H9 (cell line): Measurements from ENCODE around the gene MED13L. TPM values are rescaled to one million over a fixed set of nuclear protein-coding genes. Genes with fewer than 3 reads are reported as not detected.

Experiments used
- DNase-seq: peaks from one replicate; pipeline ENCODE4 v3.0.0-alpha.2; 2017
- H2AFZ ChIP-seq: one replicate; pipeline ENCODE4 v1.6.1; 2013; ENCODE audit warnings: mild to moderate bottlenecking, low read length, control low read depth, moderate library complexity
- H2AK5ac ChIP-seq: 2 replicates; pipeline ENCODE4 v1.6.1; 2013; ENCODE audit warnings: low read length, control low read depth, mixed read lengths; ENCODE audit not compliant: insufficient read length
- H2BK120ac ChIP-seq: one replicate; pipeline ENCODE4 v1.6.1; 2013; ENCODE audit warnings: low read depth, mild to moderate bottlenecking, low read length, control low read depth, inconsistent platforms; ENCODE audit not compliant: poor library complexity, severe bottlenecking
- H2BK12ac ChIP-seq: 2 replicates; pipeline ENCODE4 v1.6.1; 2013; ENCODE audit warnings: low read length, control low read depth, mixed read lengths, low read depth; ENCODE audit not compliant: insufficient read length
- H2BK15ac ChIP-seq: 2 replicates; pipeline ENCODE4 v1.6.1; 2013; ENCODE audit warnings: low read depth, low read length, control low read depth
- H2BK20ac ChIP-seq: one replicate; pipeline ENCODE4 v1.6.1; 2013; ENCODE audit warnings: low read depth, mild to moderate bottlenecking, low read length, control low read depth, inconsistent platforms; ENCODE audit not compliant: poor library complexity, severe bottlenecking
- H2BK5ac ChIP-seq: 2 replicates; pipeline ENCODE4 v1.6.1; 2013; ENCODE audit warnings: low read length, control low read depth, mixed read lengths; ENCODE audit not compliant: insufficient read length
- H3K14ac ChIP-seq: 2 replicates; pipeline ENCODE4 v1.6.1; 2013; ENCODE audit warnings: low read length, control low read depth; ENCODE audit not compliant: insufficient read depth
- H3K18ac ChIP-seq: 2 replicates; pipeline ENCODE4 v1.6.1; 2013; ENCODE audit warnings: low read depth, mild to moderate bottlenecking, mixed read lengths, low read length, control low read depth; ENCODE audit not compliant: insufficient read length
- H3K23ac ChIP-seq: 2 replicates; pipeline ENCODE4 v1.6.1; 2013; ENCODE audit warnings: low read length, control low read depth, mixed read lengths, low read depth; ENCODE audit not compliant: insufficient read length
- H3K23me2 ChIP-seq: 2 replicates; pipeline ENCODE4 v1.6.1; 2013; ENCODE audit warnings: low read depth, mild to moderate bottlenecking, mixed read lengths, low read length, control low read depth; ENCODE audit not compliant: insufficient read length, poor library complexity, severe bottlenecking
- H3K27ac ChIP-seq: 2 replicates; pipeline ENCODE4 v1.5.1; 2013; ENCODE audit warnings: low read length, control low read depth, mixed read lengths, low read depth; ENCODE audit not compliant: insufficient read length
- H3K27me3 ChIP-seq: 2 replicates; pipeline ENCODE4 v1.6.1; 2013; ENCODE audit warnings: low read length, control low read depth, inconsistent platforms; ENCODE audit not compliant: insufficient read depth
- H3K4ac ChIP-seq: 2 replicates; pipeline ENCODE4 v1.6.1; 2013; ENCODE audit warnings: low read depth, mild to moderate bottlenecking, control low read depth, inconsistent platforms, low read length, moderate library complexity
- H3K4me1 ChIP-seq: 2 replicates; pipeline ENCODE4 v1.6.1; 2013; ENCODE audit warnings: low read length, control low read depth, inconsistent platforms; ENCODE audit not compliant: insufficient read depth
- H3K4me2 ChIP-seq: 2 replicates; pipeline ENCODE4 v1.6.1; 2013; ENCODE audit warnings: low read length, control low read depth, mixed read lengths; ENCODE audit not compliant: insufficient read length, insufficient read depth
- H3K56ac ChIP-seq: 2 replicates; pipeline ENCODE4 v1.6.1; 2013; ENCODE audit warnings: low read depth, mild to moderate bottlenecking, mixed read lengths, low read length, control low read depth; ENCODE audit not compliant: insufficient read length
- H3K79me1 ChIP-seq: 2 replicates; pipeline ENCODE4 v1.6.1; 2013; ENCODE audit warnings: low read depth, mild to moderate bottlenecking, moderate library complexity, low read length, control low read depth, inconsistent platforms; ENCODE audit not compliant: insufficient read depth, poor library complexity, severe bottlenecking
- H3K79me2 ChIP-seq: 2 replicates; pipeline ENCODE4 v1.6.1; 2013; ENCODE audit warnings: low read length, control low read depth, inconsistent platforms; ENCODE audit not compliant: insufficient read depth
- H3K9ac ChIP-seq: 2 replicates; pipeline ENCODE4 v1.6.1; 2013; ENCODE audit warnings: low read length, control low read depth, mixed read lengths; ENCODE audit not compliant: insufficient read length; ENCODE audit errors: extremely low read depth
- H3K9me3 ChIP-seq: one replicate; pipeline ENCODE4 v1.6.1; 2013; ENCODE audit warnings: low read depth, low read length, inconsistent platforms; ENCODE audit not compliant: control insufficient read depth
- H3T11ph ChIP-seq: one replicate; pipeline ENCODE4 v1.6.1; 2013; ENCODE audit warnings: mild to moderate bottlenecking, low read length, control low read depth, inconsistent platforms
- H4K20me1 ChIP-seq: one replicate; pipeline ENCODE4 v1.6.1; 2013; ENCODE audit not compliant: control insufficient read depth, insufficient read length, insufficient read depth
- H4K5ac ChIP-seq: 2 replicates; pipeline ENCODE4 v1.6.1; 2013; ENCODE audit warnings: low read depth, mild to moderate bottlenecking, mixed read lengths, low read length, control low read depth; ENCODE audit not compliant: insufficient read length
- H4K8ac ChIP-seq: replicated peaks from 2 replicates; pipeline ENCODE4 v1.6.1; 2013; ENCODE audit warnings: low read length, control low read depth, mixed read lengths, low read depth; ENCODE audit not compliant: insufficient read length
- H4K91ac ChIP-seq: 2 replicates; pipeline ENCODE4 v1.6.1; 2013; ENCODE audit warnings: low read depth, mild to moderate bottlenecking, moderate library complexity, mixed read lengths, low read length, control low read depth; ENCODE audit not compliant: insufficient read length
- H3K27ac Mint-ChIP-seq, 3 experiments: 2 replicates in 2 of 3; 3 replicates in 1 of 3; pipeline ENCODE4 v1.8.0; 2020 to 2021; ENCODE audit warnings: mixed read lengths in 3 of 3, mild to moderate bottlenecking in 1 of 3, moderate library complexity in 1 of 3
- H3K27me3 Mint-ChIP-seq: 2 replicates; pipeline ENCODE4 v1.8.0; 2021; ENCODE audit warnings: low read depth, mild to moderate bottlenecking, moderate library complexity, mixed read lengths
- H3K36me3 Mint-ChIP-seq, 3 experiments: 2 replicates in 2 of 3; 3 replicates in 1 of 3; pipeline ENCODE4 v1.8.0; 2020 to 2021; ENCODE audit warnings: low read depth in 3 of 3, mixed read lengths in 3 of 3; ENCODE audit not compliant: insufficient read depth in 1 of 3
- H3K4me1 Mint-ChIP-seq, 2 experiments: 2 replicates each; pipeline ENCODE4 v1.8.0; 2020; ENCODE audit warnings: mixed read lengths in 2 of 2
- H3K4me3 Mint-ChIP-seq, 2 experiments: 2 replicates in 1 of 2; 3 replicates in 1 of 2; pipeline ENCODE4 v1.8.0; 2020 to 2021; ENCODE audit warnings: mild to moderate bottlenecking in 2 of 2, mixed read lengths in 2 of 2, moderate library complexity in 1 of 2
- H3K9me3 Mint-ChIP-seq, 2 experiments: 2 replicates in 1 of 2; 3 replicates in 1 of 2; pipeline ENCODE4 v1.8.0; 2020; ENCODE audit warnings: mild to moderate bottlenecking in 2 of 2, mixed read lengths in 2 of 2, moderate library complexity in 1 of 2
- WGBS: extraction: QIAGEN DNeasy Blood & Tissue Kit; methylation state at CpG from one replicate; pipeline ENCODE4 v1.1.7; 2013; ENCODE audit warnings: missing lambda C conversion rate, low lambda C conversion rate, mixed read lengths; ENCODE audit not compliant: insufficient read length; ENCODE audit errors: extremely low coverage; 5-methylcytosine and 5-hydroxymethylcytosine counted together
- total RNA-seq: library from RNA; stranded (reverse); gene quantifications from 2 replicates; pipeline ENCODE4 v1.2.1, GENCODE V29; 2021
- TF ChIP-seq, protein P1 (sequence below): fragments of 200-600 bp; sonication (generic); conservative IDR thresholded peaks from 3 replicates; pipeline ENCODE4 v1.8.0; 2021; ENCODE audit warnings: antibody characterized with exemption, mild to moderate bottlenecking

The MED13L gene
- total RNA-seq, 1 experiment from 2014 or later, result 52.4 TPM

- no peak for DNase-seq
- Histone ChIP-seq H3K27ac (no peak overlapping the region), H4K91ac (no peak overlapping the region), H3K18ac (no peak overlapping the region), H3K79me1 (peaks cover 2% of the 10 kb centered on the region), H3K4ac (no peak overlapping the region), H2AK5ac (no peak overlapping the region), H2BK15ac (no peak overlapping the region), H3K4me1 (no peaks in the 10 kb centered on the region), H3K27me3 (no peaks in the 10 kb centered on the region), H3K9ac (no peak overlapping the region), H4K5ac (no peak overlapping the region), H3K4me2 (no peak overlapping the region), H4K8ac (no peak overlapping the region), H3K23ac (no peak overlapping the region), H2BK20ac (no peak overlapping the region), H2BK120ac (no peak overlapping the region), H3T11ph (no peak overlapping the region), H2BK12ac (no peak overlapping the region), H3K56ac (no peak overlapping the region), H3K79me2 (peaks cover 2% of the 10 kb centered on the region; the same call in 1 of the 2 replicates), H2BK5ac (no peak overlapping the region), H3K23me2 (no peaks in the 10 kb centered on the region), H3K14ac (no peak overlapping the region), H3K9me3 (no peaks in the 10 kb centered on the region), H4K20me1 (no peaks in the 10 kb centered on the region), H2AFZ (no peak overlapping the region)
- no peaks in the 10 kb centered on the region for H3K9me3 Mint-ChIP-seq
- no peak overlapping the region for H3K4me3 Mint-ChIP-seq
- WGBS, result no CpG with 5 or more reads among the region's 5 CpGs
- H3K27me3 Mint-ChIP-seq, result no peaks in the 10 kb centered on the region
- H3K4me1 Mint-ChIP-seq, result peaks cover 29 to 30% of the 10 kb centered on the region in 2 experiments
- 0 out of 7 replicates have a peak overlapping the region, but pooled peaks of 1 of the 3 experiments have one; percentile 4 for H3K27ac Mint-ChIP-seq
- no peaks in the 10 kb centered on the region for H3K36me3 Mint-ChIP-seq
- TF ChIP-seq, protein P1, sequence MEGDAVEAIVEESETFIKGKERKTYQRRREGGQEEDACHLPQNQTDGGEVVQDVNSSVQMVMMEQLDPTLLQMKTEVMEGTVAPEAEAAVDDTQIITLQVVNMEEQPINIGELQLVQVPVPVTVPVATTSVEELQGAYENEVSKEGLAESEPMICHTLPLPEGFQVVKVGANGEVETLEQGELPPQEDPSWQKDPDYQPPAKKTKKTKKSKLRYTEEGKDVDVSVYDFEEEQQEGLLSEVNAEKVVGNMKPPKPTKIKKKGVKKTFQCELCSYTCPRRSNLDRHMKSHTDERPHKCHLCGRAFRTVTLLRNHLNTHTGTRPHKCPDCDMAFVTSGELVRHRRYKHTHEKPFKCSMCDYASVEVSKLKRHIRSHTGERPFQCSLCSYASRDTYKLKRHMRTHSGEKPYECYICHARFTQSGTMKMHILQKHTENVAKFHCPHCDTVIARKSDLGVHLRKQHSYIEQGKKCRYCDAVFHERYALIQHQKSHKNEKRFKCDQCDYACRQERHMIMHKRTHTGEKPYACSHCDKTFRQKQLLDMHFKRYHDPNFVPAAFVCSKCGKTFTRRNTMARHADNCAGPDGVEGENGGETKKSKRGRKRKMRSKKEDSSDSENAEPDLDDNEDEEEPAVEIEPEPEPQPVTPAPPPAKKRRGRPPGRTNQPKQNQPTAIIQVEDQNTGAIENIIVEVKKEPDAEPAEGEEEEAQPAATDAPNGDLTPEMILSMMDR, result no peak
Observed at GRCh38 chr12:116166306-116166705, 111.2 kb downstream of the MED13L start.
